HEK293T (cell line): ENCODE data around the gene CASTOR1.

ENCODE experiments used
- ARNT ChIP-seq: fragments of 450-650 bp; IDR thresholded peaks from 2 replicates; pipeline ENCODE4 v1.6.1; 2017; ENCODE audit warnings: mild to moderate bottlenecking
- ELF4 ChIP-seq: fragments of 450-650 bp; IDR thresholded peaks from 2 replicates; pipeline ENCODE4 v1.6.1; 2017; ENCODE audit warnings: antibody characterized with exemption
- FOXK2 ChIP-seq: fragments of 450-650 bp; IDR thresholded peaks from 2 replicates; pipeline ENCODE4 v1.6.1; 2016; ENCODE audit warnings: mild to moderate bottlenecking
- L3MBTL2 ChIP-seq: fragments of 450-650 bp; conservative IDR thresholded peaks from 2 replicates; pipeline ENCODE4 v1.6.1; 2016; ENCODE audit warnings: mild to moderate bottlenecking
- NFRKB ChIP-seq: fragments of 450-650 bp; IDR thresholded peaks from 2 replicates; pipeline ENCODE4 v1.6.1; 2016; ENCODE audit warnings: mild to moderate bottlenecking, moderate library complexity
- SP1 ChIP-seq: fragments of 450-650 bp; IDR thresholded peaks from 2 replicates; pipeline ENCODE4 v1.6.1; 2017
- ZNF384 ChIP-seq: fragments of 450-650 bp; IDR thresholded peaks from 2 replicates; pipeline ENCODE4 v1.6.1; 2016
- TF ChIP-seq, protein P1 (sequence below): fragments of 450-650 bp; IDR thresholded peaks from 2 replicates; pipeline ENCODE4 v1.6.1; 2016

DNA sequence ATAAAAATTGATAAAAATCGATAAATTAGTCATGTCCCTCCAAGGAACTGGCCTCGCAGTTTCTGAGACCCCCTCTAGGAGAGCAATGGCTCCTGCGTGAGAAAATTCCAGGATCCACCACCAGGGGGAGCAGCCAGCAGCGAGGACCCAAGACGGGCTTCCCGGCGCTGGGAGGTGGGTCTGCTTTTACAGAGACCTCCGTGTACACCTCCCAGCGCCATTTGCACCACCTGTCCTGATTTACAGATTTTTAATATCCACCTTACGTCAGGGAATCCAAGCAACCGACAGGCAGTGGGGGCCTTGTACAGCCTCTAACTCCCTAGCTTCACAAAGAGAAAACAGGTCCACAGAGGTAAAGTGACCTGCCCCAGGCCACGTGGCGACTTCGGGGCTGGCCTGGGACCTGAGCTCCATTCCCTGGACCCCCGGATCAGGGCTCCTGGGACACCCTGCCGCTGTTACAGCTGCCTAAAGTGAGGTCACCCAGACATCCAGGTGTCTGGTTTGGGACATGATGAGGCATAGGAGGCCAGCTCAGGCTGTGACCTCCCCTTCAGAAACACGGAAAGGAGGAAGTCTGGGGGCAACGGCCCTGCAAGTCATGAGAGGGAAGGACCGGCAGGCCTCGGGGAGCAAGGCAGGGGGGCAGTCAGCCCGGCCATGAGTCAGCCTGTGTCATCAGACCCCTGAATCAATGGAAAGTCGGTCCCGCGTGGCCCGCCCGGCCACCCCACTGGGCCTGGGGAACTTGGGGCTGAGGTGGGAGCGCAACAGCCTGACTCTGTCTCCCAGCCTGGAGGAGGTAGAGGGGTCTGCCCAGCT is 26.2 kb downstream of the CASTOR1 start:
- TF ChIP-seq ELF4: no peak
- TF ChIP-seq NFRKB: no peak
- no peak for TF ChIP-seq L3MBTL2
- no peak for TF ChIP-seq SP1
- TF ChIP-seq ARNT: no peak
- no peak for TF ChIP-seq FOXK2
- TF ChIP-seq, protein P1, sequence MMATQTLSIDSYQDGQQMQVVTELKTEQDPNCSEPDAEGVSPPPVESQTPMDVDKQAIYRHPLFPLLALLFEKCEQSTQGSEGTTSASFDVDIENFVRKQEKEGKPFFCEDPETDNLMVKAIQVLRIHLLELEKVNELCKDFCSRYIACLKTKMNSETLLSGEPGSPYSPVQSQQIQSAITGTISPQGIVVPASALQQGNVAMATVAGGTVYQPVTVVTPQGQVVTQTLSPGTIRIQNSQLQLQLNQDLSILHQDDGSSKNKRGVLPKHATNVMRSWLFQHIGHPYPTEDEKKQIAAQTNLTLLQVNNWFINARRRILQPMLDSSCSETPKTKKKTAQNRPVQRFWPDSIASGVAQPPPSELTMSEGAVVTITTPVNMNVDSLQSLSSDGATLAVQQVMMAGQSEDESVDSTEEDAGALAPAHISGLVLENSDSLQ: no peak
- TF ChIP-seq ZNF384: no peak
